ENCODE results near the gene RABL6. TPM values are rescaled to one million over a fixed set of nuclear protein-coding genes. Genes with fewer than 3 reads are reported as not detected.
"Not testable (repeated sequence)": the region's sequence is repeated elsewhere in the genome, so short reads cannot be mapped to it uniquely, and the experiment has no call there.

The RABL6 gene
- total RNA-seq, 1 donor from 2014 or later, result 40.2 TPM

GRCh38 chr9:136774416-136775045 is 33.2 kb upstream of the RABL6 start:
- DNase-seq (ENCODE audit: low spot score), result no peak

GRCh38 chr9:136775191-136775590 is 32.6 kb upstream of the RABL6 start:
- DNase-seq (ENCODE audit: low spot score), result no peak

- DNase-seq (ENCODE audit: low spot score), result no peak
Observed at GRCh38 chr9:136776947-136777346, 30.8 kb upstream of the RABL6 start.

GRCh38 chr9:136777359-136777758 is 30.4 kb upstream of the RABL6 start:
- no peak for DNase-seq (ENCODE audit: low spot score)

GRCh38 chr9:136779808-136780207 is 27.9 kb upstream of the RABL6 start:
- no peak for DNase-seq (ENCODE audit: low spot score)

- no peak for DNase-seq (ENCODE audit: low spot score)
Observed at GRCh38 chr9:136782452-136782851, 25.3 kb upstream of the RABL6 start.

- no peak for DNase-seq (ENCODE audit: low spot score)
Observed at GRCh38 chr9:136784249-136784996, 23.3 kb upstream of the RABL6 start.

GRCh38 chr9:136784997-136785361 is 22.8 kb upstream of the RABL6 start:
- DNase-seq (ENCODE audit: low spot score), result no peak

- DNase-seq (ENCODE audit: low spot score), result not testable (repeated sequence)
Observed at GRCh38 chr9:136785565-136786355, 22.0 kb upstream of the RABL6 start.

- no peak for DNase-seq (ENCODE audit: low spot score)
Observed at GRCh38 chr9:136786451-136786850, 21.3 kb upstream of the RABL6 start.

- DNase-seq (ENCODE audit: low spot score), result not testable (repeated sequence)
Observed at GRCh38 chr9:136786983-136787382, 20.8 kb upstream of the RABL6 start.

GRCh38 chr9:136787690-136788400 is 19.9 kb upstream of the RABL6 start:
- peak; percentile 78 for DNase-seq (ENCODE audit: low spot score)

- peak; percentile 63 for DNase-seq (ENCODE audit: low spot score)
Observed at GRCh38 chr9:136788644-136789522, 18.9 kb upstream of the RABL6 start.

GRCh38 chr9:136789523-136789937 is 18.2 kb upstream of the RABL6 start:
- DNase-seq (ENCODE audit: low spot score), result peak; percentile 58

GRCh38 chr9:136790640-136791515 is 16.9 kb upstream of the RABL6 start, which contains the start of gene TMEM141:
TMEM141 (plus strand) TSS chr9:136791344; CDS start chr9:136791371, 27 bp downstream.
- DNase-seq (ENCODE audit: low spot score), result peak; percentile 100

- DNase-seq (ENCODE audit: low spot score), result no peak
Observed at GRCh38 chr9:136791516-136792276, 16.1 kb upstream of the RABL6 start.

GRCh38 chr9:136792321-136793085 is 15.2 kb upstream of the RABL6 start:
- peak; percentile 43 for DNase-seq (ENCODE audit: low spot score)
